Measurements from ENCODE around the gene SORCS1. TPM values are rescaled to one million over a fixed set of nuclear protein-coding genes. Genes with fewer than 3 reads are reported as not detected.

Gene SORCS1
- total and polyA plus RNA-seq, 2 experiments from 2014 or later = not detected

GRCh38 chr10:107152087-107152486 is 12.4 kb downstream of the SORCS1 start:
- WGBS, 2 experiments (ENCODE audit: low coverage in 1 of 2, low lambda C conversion rate in 2 of 2, missing lambda C conversion rate in 2 of 2) = 36% methylated on average over 1 of the region's 1 CpG
- in situ Hi-C loops (cut with MboI) = no loop called here
- H3K9me3 ChIP-seq (ENCODE audit: low read depth) = no peaks in the 10 kb centered on the region

GRCh38 chr10:107148906-107149305 is 15.6 kb downstream of the SORCS1 start:
- WGBS, 2 experiments (ENCODE audit: low coverage in 1 of 2, low lambda C conversion rate in 2 of 2, missing lambda C conversion rate in 2 of 2) = 39 to 40% methylated on average over 6 of the region's 6 CpGs

More at GRCh38 chr10:107152087-107152486, 12.4 kb downstream of the SORCS1 start:
- H3K79me2 ChIP-seq (ENCODE audit: insufficient read depth) = no peaks in the 10 kb centered on the region
- H3K4me3 ChIP-seq = no peak overlapping the region
- no peak overlapping the region for H3K27ac ChIP-seq
- H3K4me2 ChIP-seq (ENCODE audit: unreplicated experiment) = no peak overlapping the region
- H3K9ac ChIP-seq = no peak overlapping the region
- no peak overlapping the region for H2AFZ ChIP-seq
- TF ChIP-seq EZH2phosphoT487 (IDR thresholded peaks at IDR 0.05; ENCODE audit: insufficient read depth, low read depth) = no peak
- TF ChIP-seq EZH2 (IDR thresholded peaks at IDR 0.05; ENCODE audit: insufficient read depth, poor library complexity, severe bottlenecking) = no peak
- no peaks in the 10 kb centered on the region for H3K4me1 ChIP-seq (ENCODE audit: insufficient read depth)
- no peaks in the 10 kb centered on the region for H4K20me1 ChIP-seq (ENCODE audit: insufficient read depth)
- H3K9me2 ChIP-seq (ENCODE audit: insufficient read depth) = no peaks in the 10 kb centered on the region
- H3K36me3 ChIP-seq (ENCODE audit: low read depth) = no peaks in the 10 kb centered on the region
- H3K27me3 ChIP-seq (replicated peaks; ENCODE audit: insufficient read depth) = no peaks in the 10 kb centered on the region
- no peaks in the 10 kb centered on the region for H3F3A ChIP-seq (ENCODE audit: insufficient read depth)
- no peak for DNase-seq

GRCh38 chr10:107144490-107144889 is 20.0 kb downstream of the SORCS1 start:
- in situ Hi-C loops (cut with MboI) = no loop called here
- no peak overlapping the region for H3K27ac ChIP-seq
- H3K4me3 ChIP-seq = no peak overlapping the region
- no peak overlapping the region for H2AFZ ChIP-seq
- no peaks in the 10 kb centered on the region for H3K27me3 ChIP-seq (replicated peaks; ENCODE audit: insufficient read depth)
- H3K4me1 ChIP-seq (ENCODE audit: insufficient read depth) = no peaks in the 10 kb centered on the region
- H3K9me3 ChIP-seq (ENCODE audit: low read depth) = no peaks in the 10 kb centered on the region
- no peaks in the 10 kb centered on the region for H3F3A ChIP-seq (ENCODE audit: insufficient read depth)
- no peaks in the 10 kb centered on the region for H3K36me3 ChIP-seq (ENCODE audit: low read depth)
- WGBS, 2 experiments (ENCODE audit: low coverage in 1 of 2, low lambda C conversion rate in 2 of 2, missing lambda C conversion rate in 2 of 2) = 19 to 21% methylated on average over 4 of the region's 4 CpGs
- no peaks in the 10 kb centered on the region for H3K79me2 ChIP-seq (ENCODE audit: insufficient read depth)
- DNase-seq = no peak
- no peak overlapping the region for H3K9ac ChIP-seq
- no peaks in the 10 kb centered on the region for H3K9me2 ChIP-seq (ENCODE audit: insufficient read depth)
- no peak overlapping the region for H3K4me2 ChIP-seq (ENCODE audit: unreplicated experiment)
- TF ChIP-seq EZH2 (IDR thresholded peaks at IDR 0.05; ENCODE audit: insufficient read depth, poor library complexity, severe bottlenecking) (no peak), EZH2phosphoT487 (IDR thresholded peaks at IDR 0.05; ENCODE audit: insufficient read depth, low read depth) (no peak)
- H4K20me1 ChIP-seq (ENCODE audit: insufficient read depth) = no peaks in the 10 kb centered on the region

More at GRCh38 chr10:107148906-107149305, 15.6 kb downstream of the SORCS1 start:
- no peaks in the 10 kb centered on the region for H3K4me1 ChIP-seq (ENCODE audit: insufficient read depth)
- H4K20me1 ChIP-seq (ENCODE audit: insufficient read depth) = no peaks in the 10 kb centered on the region
- no peaks in the 10 kb centered on the region for H3K27me3 ChIP-seq (replicated peaks; ENCODE audit: insufficient read depth)
- H3K9ac ChIP-seq = no peak overlapping the region
- TF ChIP-seq EZH2phosphoT487 (IDR thresholded peaks at IDR 0.05; ENCODE audit: insufficient read depth, low read depth) (no peak), EZH2 (IDR thresholded peaks at IDR 0.05; ENCODE audit: insufficient read depth, poor library complexity, severe bottlenecking) (no peak)
- no peak for DNase-seq
- no peaks in the 10 kb centered on the region for H3K36me3 ChIP-seq (ENCODE audit: low read depth)
- no peak overlapping the region for H3K4me3 ChIP-seq
- H3K27ac ChIP-seq = no peak overlapping the region
- no peak overlapping the region for H2AFZ ChIP-seq
- H3K4me2 ChIP-seq (ENCODE audit: unreplicated experiment) = no peak overlapping the region
- no peaks in the 10 kb centered on the region for H3F3A ChIP-seq (ENCODE audit: insufficient read depth)
- no peaks in the 10 kb centered on the region for H3K9me3 ChIP-seq (ENCODE audit: low read depth)
- H3K9me2 ChIP-seq (ENCODE audit: insufficient read depth) = no peaks in the 10 kb centered on the region
- no peaks in the 10 kb centered on the region for H3K79me2 ChIP-seq (ENCODE audit: insufficient read depth)
- in situ Hi-C loops (cut with MboI) = no loop called here

- Histone ChIP-seq H2AFZ (no peak overlapping the region), H3K4me2 (ENCODE audit: unreplicated experiment) (no peak overlapping the region), H3K79me2 (ENCODE audit: insufficient read depth) (no peaks in the 10 kb centered on the region), H3K4me1 (ENCODE audit: insufficient read depth) (no peaks in the 10 kb centered on the region), H3K27ac (no peak overlapping the region), H3F3A (ENCODE audit: insufficient read depth) (no peaks in the 10 kb centered on the region), H3K36me3 (ENCODE audit: low read depth) (no peaks in the 10 kb centered on the region), H3K9ac (no peak overlapping the region), H3K4me3 (no peak overlapping the region), H3K9me3 (ENCODE audit: low read depth) (no peaks in the 10 kb centered on the region), H4K20me1 (ENCODE audit: insufficient read depth) (no peaks in the 10 kb centered on the region), H3K9me2 (ENCODE audit: insufficient read depth) (no peaks in the 10 kb centered on the region), H3K27me3 (replicated peaks; ENCODE audit: insufficient read depth) (no peaks in the 10 kb centered on the region)
- no peak for DNase-seq
- WGBS, 2 experiments (ENCODE audit: low coverage in 1 of 2, low lambda C conversion rate in 2 of 2, missing lambda C conversion rate in 2 of 2) = 6 to 19% methylated on average over 2 of the region's 2 CpGs
- in situ Hi-C loops (cut with MboI) = no loop called here
- TF ChIP-seq EZH2phosphoT487 (IDR thresholded peaks at IDR 0.05; ENCODE audit: insufficient read depth, low read depth) (no peak), EZH2 (IDR thresholded peaks at IDR 0.05; ENCODE audit: insufficient read depth, poor library complexity, severe bottlenecking) (no peak)
These were observed 22.9 kb downstream of the SORCS1 start for GRCh38 chr10:107141524-107142061.

- TF ChIP-seq EZH2 (IDR thresholded peaks at IDR 0.05; ENCODE audit: insufficient read depth, poor library complexity, severe bottlenecking) (no peak), EZH2phosphoT487 (IDR thresholded peaks at IDR 0.05; ENCODE audit: insufficient read depth, low read depth) (no peak)
- Histone ChIP-seq H3K36me3 (ENCODE audit: low read depth) (no peaks in the 10 kb centered on the region), H3K79me2 (ENCODE audit: insufficient read depth) (no peaks in the 10 kb centered on the region), H3K4me2 (ENCODE audit: unreplicated experiment) (no peak overlapping the region), H2AFZ (no peak overlapping the region), H4K20me1 (ENCODE audit: insufficient read depth) (no peaks in the 10 kb centered on the region), H3K9me2 (ENCODE audit: insufficient read depth) (no peaks in the 10 kb centered on the region), H3K4me3 (no peak overlapping the region), H3K9ac (no peak overlapping the region), H3F3A (ENCODE audit: insufficient read depth) (no peaks in the 10 kb centered on the region), H3K9me3 (ENCODE audit: low read depth) (no peaks in the 10 kb centered on the region), H3K4me1 (ENCODE audit: insufficient read depth) (no peaks in the 10 kb centered on the region), H3K27me3 (replicated peaks; ENCODE audit: insufficient read depth) (no peaks in the 10 kb centered on the region), H3K27ac (no peak overlapping the region)
- in situ Hi-C loops (cut with MboI) = no loop called here
- DNase-seq = no peak
These were observed 25.3 kb downstream of the SORCS1 start for GRCh38 chr10:107139237-107139636.

Data from GM23248 (cell line).